GM23338 (cell line): ENCODE measurements around the gene MYO3B. TPM values are rescaled to one million over a fixed set of nuclear protein-coding genes. Genes with fewer than 3 reads are reported as not detected.

Experiments
- CREB1 ChIP-seq: fragments of 250-450 bp; sonication (Bioruptor Pico); IDR thresholded peaks from 2 replicates; pipeline ENCODE4 v1.5.0; 2020; ENCODE audit warnings: low read depth, mild to moderate bottlenecking, moderate library complexity
- EZH2 ChIP-seq: fragments of 200-600 bp; sonication (generic); IDR thresholded peaks from one replicate; pipeline ENCODE4 v1.8.0; 2017; ENCODE audit warnings: antibody characterized with exemption, mild to moderate bottlenecking, low read depth; ENCODE audit not compliant: unreplicated experiment
- JUNB ChIP-seq: IDR thresholded peaks from one replicate; pipeline ENCODE4 v1.6.1; 2016; ENCODE audit warnings: antibody characterized with exemption; ENCODE audit not compliant: unreplicated experiment
- NANOG ChIP-seq: IDR thresholded peaks from 2 replicates; pipeline ENCODE4 v1.6.1; 2016; ENCODE audit warnings: antibody characterized with exemption, borderline replicate concordance
- POLR2AphosphoS5 ChIP-seq: IDR thresholded peaks from 2 replicates; pipeline ENCODE4 v1.6.1; 2016; ENCODE audit warnings: antibody characterized with exemption, low read depth
- ZNF114 ChIP-seq: fragments of 250-450 bp; sonication (Bioruptor Pico); IDR thresholded peaks from 2 replicates; pipeline ENCODE4 v1.5.0; 2020; ENCODE audit warnings: mild to moderate bottlenecking, moderate library complexity
- ZNF331 ChIP-seq: fragments of 250-450 bp; sonication (Bioruptor Pico); IDR thresholded peaks from 2 replicates; pipeline ENCODE4 v1.5.0; 2020; ENCODE audit warnings: low read depth, mild to moderate bottlenecking, moderate library complexity
- ZNF462 ChIP-seq: fragments of 250-450 bp; sonication (Bioruptor Pico); IDR thresholded peaks from 2 replicates; pipeline ENCODE4 v1.5.0; 2020; ENCODE audit warnings: mild to moderate bottlenecking, moderate library complexity
- polyA plus RNA-seq: library from polyadenylated mRNA; unstranded; fragments of >200 nt; fragmentation: Nextera tagmentation; extraction: Ambion mirVana; gene quantifications from 2 replicates; pipeline ENCODE4 v1.2.1, GENCODE V29; 2016
- total RNA-seq: library from RNA; depleted of rRNA; stranded (reverse); fragments of >200 nt; shearing (Covaris generic); gene quantifications from 2 replicates; pipeline ENCODE4 v1.2.3, GENCODE V29; 2014
- TF ChIP-seq, protein P1 (sequence below): IDR thresholded peaks from one replicate; pipeline ENCODE4 v1.6.1; 2018; ENCODE audit warnings: antibody characterized with exemption; ENCODE audit not compliant: unreplicated experiment
- TF ChIP-seq, protein P2 (sequence below): IDR thresholded peaks from 2 replicates; pipeline ENCODE4 v1.6.1; 2016; ENCODE audit warnings: antibody characterized with exemption

The MYO3B gene
- total and polyA plus RNA-seq, 2 experiments from 2014 or later, result 0.42 TPM; not detected in 1

DNA sequence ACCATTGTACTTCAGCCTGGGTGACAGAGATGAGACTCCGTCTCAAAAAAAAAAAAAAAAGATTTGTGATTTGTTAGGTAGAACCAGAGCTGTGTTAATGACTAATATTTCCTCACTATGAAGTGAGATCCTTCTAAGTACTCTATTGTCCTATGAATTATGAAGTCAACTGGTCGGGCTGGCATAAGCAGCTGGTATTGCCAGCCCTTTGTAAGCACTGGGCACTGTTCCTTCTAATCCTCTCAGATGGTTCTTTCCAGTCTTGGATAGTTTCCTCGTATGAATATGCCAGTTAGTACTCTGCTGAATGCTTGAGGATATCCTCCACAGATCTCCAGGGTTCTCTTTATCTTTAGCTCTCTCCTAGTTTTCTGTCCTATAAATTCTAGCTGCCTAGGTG, 314.1 kb downstream of the MYO3B start (continued):
- no peak for TF ChIP-seq ZNF462 (CRISPR knock-in tag)
- TF ChIP-seq ZNF331 (CRISPR knock-in tag), result no peak
- TF ChIP-seq EZH2, result no peak
- no peak for TF ChIP-seq POLR2AphosphoS5
- no peak for TF ChIP-seq NANOG
- TF ChIP-seq CREB1 (CRISPR knock-in tag), result no peak
- TF ChIP-seq, protein P1, sequence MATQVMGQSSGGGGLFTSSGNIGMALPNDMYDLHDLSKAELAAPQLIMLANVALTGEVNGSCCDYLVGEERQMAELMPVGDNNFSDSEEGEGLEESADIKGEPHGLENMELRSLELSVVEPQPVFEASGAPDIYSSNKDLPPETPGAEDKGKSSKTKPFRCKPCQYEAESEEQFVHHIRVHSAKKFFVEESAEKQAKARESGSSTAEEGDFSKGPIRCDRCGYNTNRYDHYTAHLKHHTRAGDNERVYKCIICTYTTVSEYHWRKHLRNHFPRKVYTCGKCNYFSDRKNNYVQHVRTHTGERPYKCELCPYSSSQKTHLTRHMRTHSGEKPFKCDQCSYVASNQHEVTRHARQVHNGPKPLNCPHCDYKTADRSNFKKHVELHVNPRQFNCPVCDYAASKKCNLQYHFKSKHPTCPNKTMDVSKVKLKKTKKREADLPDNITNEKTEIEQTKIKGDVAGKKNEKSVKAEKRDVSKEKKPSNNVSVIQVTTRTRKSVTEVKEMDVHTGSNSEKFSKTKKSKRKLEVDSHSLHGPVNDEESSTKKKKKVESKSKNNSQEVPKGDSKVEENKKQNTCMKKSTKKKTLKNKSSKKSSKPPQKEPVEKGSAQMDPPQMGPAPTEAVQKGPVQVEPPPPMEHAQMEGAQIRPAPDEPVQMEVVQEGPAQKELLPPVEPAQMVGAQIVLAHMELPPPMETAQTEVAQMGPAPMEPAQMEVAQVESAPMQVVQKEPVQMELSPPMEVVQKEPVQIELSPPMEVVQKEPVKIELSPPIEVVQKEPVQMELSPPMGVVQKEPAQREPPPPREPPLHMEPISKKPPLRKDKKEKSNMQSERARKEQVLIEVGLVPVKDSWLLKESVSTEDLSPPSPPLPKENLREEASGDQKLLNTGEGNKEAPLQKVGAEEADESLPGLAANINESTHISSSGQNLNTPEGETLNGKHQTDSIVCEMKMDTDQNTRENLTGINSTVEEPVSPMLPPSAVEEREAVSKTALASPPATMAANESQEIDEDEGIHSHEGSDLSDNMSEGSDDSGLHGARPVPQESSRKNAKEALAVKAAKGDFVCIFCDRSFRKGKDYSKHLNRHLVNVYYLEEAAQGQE, result no peak
- no peak for TF ChIP-seq ZNF114 (CRISPR knock-in tag)
- TF ChIP-seq JUNB, result no peak
- TF ChIP-seq, protein P2, sequence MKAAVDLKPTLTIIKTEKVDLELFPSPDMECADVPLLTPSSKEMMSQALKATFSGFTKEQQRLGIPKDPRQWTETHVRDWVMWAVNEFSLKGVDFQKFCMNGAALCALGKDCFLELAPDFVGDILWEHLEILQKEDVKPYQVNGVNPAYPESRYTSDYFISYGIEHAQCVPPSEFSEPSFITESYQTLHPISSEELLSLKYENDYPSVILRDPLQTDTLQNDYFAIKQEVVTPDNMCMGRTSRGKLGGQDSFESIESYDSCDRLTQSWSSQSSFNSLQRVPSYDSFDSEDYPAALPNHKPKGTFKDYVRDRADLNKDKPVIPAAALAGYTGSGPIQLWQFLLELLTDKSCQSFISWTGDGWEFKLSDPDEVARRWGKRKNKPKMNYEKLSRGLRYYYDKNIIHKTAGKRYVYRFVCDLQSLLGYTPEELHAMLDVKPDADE, result no peak
